Fibroblast of skin of right quadriceps (primary cell): Measurements from ENCODE around the gene NRIP2.

Source experiments
- DNase-seq: peaks from one replicate; pipeline ENCODE4 v3.0.0-alpha.2; 2013

Gene NRIP2

DNA sequence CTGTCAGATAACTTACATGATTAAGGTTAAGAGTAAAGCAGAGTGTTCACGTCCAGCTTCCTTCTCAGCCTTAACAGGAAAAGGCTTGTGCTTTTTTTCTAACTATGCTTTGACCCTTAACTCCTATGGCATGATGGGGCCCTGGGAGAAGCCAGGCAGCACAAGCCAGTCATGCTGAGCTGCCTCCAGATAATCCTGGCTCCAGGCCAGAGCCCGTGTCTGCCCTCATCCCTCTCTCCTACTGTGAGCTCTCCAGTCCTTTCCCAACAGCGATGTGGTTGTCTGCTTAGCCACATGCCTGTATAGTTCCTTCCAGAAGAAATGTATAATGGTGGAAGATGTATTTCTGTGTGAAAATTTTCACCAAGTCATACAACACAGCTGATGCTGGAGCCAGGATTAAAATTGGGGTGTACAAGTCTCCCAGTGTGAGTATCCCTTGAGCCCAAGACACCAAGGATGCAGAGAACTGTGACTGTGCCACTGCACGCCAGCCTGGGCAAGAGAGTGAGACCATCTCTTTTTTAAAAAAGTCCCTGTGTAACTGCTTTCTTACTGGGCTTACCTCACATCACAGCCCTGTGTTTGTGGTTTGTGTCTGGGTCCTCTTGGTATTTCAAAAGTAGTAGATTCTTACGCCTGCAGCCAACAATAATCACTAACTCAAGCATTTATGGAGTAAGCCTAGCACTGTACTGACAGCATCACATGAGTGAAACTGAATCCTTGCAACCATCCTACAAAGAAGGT lies 30.3 kb downstream of the NRIP2 start:
- peak; percentile 35 for DNase-seq

DNA sequence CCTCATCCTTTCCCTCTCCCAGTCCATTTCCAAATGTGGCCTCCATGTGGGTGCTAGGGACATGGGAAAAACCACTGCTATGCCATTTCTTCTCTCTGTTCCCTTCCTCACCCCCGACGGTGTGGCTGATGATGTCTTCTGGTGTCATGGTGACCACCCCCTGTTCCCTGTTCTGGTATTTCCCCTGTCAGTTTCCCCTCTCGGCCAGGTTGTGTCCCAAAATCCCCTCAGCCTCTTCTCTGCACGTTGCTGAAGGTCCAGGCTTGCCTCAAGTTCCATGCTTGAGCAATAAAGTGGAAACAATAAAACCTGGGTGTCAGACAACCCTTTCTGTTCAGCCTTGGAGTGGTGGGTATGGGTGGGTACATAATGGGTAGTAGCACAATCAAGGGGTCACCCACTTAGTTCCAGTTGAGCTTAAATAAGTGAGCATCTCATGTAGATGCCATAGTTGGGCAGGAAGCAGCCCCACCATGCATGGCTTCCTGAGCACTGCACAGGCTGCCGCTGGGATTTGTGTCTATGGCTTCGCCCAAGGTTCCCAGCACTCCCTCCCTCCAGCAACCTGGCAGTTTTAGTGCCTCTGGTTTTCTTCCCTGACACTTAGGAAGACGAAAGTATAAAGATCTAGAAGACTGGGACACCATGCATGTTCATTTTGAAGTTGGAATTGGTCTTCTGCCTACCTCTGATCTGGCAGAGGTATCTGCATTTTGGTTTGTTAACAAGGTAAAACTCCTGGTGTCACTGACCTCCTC lies 31.0 kb downstream of the NRIP2 start:
- no peak for DNase-seq

DNA sequence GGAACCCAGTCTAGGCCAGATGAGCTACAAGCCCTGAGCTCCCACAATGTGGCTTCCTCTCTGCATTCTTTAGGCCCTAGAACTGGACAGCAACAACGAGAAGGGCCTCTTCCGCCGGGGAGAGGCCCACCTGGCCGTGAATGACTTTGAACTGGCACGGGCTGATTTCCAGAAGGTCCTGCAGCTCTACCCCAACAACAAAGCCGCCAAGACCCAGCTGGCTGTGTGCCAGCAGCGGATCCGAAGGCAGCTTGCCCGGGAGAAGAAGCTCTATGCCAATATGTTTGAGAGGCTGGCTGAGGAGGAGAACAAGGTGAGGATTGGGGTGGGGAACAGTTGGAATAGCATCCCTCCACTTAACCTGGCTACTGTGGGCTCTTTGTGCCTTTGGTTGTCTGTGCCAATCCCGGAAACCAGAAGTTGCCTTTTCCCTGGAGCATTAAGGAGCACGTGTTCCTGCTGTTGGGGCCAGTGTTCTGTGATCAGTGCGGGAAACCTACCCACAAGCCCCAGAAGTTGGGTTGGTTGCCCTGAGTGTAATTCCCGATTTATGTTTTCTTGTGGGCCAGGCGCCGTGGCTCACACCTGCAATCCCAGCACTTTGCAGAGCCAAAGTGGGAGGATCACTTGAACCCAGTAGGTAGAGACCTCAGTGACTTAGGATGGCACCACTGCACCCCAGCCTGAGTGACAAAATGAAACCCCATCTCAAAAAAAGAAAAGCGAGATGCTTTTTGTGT lies 33.6 kb downstream of the NRIP2 start:
- no peak for DNase-seq

DNA sequence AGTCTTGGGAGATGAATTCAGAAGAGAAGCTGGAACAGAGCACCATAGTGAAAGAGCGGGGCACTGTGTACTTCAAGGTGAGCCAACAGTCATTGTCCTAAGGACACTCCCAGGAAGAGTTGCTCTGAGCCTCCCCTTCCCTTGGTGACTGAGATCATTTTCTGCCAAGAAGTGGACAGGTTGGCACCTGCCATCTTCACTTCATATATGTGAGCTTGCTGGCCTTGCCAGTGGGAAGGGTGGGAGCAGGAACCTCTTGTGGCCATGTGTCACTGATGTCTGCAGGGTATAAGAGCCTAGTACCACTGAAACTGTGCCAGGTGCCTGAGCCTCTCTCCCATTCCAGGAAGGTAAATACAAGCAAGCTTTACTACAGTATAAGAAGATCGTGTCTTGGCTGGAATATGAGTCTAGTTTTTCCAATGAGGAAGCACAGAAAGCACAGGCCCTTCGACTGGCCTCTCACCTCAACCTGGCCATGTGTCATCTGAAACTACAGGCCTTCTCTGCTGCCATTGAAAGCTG lies 34.7 kb downstream of the NRIP2 start:
- DNase-seq: no peak

DNA sequence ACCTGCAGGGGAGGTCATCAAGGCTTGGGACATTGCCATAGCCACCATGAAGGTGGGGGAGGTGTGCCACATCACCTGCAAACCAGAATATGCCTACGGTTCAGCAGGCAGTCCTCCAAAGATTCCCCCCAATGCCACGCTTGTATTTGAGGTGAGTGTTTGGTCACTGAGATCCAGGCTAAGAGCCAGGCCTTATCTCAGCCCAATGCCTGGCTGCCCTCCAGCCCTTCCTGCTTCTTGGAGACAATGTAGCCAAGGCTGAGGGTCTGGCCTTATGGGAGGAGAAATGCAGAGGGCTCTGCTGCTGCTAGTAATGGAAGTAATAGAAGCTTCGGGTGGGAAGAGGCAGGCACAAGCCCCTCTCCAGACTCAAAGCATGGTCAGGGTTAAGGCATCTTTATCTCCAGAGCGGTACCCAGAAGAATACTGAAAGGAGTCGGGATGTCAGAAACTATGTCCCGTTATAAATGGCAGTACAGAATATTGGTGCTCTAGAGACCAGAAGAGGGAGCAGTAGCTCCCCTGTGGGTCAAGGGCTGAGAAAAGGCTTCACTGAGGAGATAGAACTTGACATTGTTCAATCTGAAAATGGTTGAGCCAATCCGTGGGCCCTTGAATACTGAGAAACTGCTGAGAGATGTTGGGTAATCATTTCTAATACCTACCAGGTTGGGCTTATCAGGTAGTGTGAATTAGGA lies 37.0 kb downstream of the NRIP2 start:
- DNase-seq: no peak

DNA sequence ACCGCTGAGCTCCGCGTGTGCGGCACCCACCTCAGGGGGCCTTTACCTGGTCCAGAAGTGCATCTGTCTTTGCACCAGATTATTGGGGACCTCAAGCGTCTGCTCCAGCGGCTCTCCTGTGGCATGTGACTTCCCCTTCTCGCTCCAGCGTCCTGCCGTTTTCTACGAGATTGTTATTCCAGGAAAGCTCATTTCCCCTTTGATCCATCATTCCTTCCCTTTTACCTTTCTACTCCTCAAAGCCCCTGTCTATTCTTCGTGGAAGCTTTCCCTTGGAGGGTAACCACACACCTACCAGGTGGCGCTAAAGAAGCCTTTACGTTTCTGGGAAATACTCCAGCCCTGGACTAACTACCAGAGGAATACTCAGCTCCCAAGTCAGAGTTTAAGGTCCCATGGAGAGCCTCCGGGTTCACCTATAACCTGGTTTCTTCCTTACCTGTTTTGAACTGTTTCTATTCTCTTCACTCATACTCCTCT lies 38.6 kb downstream of the NRIP2 start:
- no peak for DNase-seq

DNA sequence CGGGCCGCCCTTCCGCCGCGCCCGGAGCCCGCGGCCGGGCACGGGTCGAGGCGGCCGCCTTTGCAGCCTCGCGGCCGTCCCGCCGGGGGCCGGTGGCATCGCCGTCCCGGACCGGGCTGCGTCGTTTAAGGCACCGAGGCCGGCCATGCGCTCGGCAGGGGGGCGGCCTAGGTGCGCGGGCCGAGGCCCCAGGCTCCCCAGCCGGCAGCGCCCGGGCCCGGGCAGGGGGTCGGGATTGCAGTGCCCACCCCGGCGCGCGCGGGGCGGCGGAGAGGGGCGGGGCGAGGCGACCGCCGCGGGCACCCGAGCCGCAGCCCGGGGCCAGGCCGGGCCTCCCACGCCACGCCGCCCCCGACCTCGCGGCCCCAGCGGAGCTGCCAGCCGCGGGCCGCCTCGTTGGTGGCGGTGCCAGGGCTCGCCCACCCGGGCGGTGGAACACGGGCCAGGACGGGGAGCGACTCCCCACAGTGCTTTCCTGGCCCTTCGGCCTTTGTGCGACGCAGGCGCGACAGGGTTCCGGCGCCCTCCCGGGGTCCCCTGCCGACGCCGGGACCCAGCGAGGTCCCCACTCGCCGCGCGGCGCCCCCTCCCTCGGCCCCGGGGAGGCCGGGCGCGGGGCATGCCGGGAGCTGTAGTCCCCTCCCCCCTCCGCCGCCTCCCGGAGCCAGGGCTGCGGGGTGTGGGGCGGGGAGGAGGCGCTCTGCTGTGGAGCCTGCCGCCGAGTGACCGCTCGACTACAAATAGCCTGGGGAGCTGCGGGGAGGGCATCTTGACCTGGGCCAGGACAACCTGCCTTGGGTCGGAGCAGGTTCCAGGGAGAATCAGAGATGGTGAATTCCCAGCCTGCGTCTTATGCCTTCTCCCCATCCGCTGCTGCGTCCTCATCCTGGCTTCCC lies 39.3 kb downstream of the NRIP2 start:
- DNase-seq: peak; percentile 54

DNA sequence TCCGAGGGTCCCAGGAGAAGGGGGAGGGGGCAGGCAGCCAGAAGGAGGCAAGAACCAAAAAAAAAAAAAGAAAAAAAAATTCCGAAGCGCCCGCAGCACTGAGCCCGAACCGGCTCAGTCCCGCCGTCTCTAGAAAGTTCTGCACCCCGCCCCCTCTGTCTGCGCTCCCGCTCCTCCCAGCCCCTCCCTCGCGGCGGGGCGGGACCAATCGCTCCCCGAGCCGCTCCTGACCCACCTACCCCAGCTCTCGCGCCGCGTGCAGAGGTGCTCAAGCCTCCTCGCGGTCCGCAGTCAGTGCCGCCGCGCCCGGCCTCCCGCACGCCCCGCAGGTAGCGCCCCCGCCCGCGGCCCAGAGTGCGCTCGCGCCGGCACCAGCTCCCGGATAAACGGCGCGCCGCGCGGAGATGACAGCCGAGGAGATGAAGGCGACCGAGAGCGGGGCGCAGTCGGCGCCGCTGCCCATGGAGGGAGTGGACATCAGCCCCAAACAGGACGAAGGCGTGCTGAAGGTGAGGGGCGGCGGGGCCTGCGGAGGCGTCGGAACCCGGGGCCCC lies 40.0 kb downstream of the NRIP2 start, which contains the start of gene FKBP4:
FKBP4 (plus strand) TSS at position 235 of the 554 bp plus-strand sequence; CDS start at position 405, 170 bp downstream.
- DNase-seq: peak; percentile 79

DNA sequence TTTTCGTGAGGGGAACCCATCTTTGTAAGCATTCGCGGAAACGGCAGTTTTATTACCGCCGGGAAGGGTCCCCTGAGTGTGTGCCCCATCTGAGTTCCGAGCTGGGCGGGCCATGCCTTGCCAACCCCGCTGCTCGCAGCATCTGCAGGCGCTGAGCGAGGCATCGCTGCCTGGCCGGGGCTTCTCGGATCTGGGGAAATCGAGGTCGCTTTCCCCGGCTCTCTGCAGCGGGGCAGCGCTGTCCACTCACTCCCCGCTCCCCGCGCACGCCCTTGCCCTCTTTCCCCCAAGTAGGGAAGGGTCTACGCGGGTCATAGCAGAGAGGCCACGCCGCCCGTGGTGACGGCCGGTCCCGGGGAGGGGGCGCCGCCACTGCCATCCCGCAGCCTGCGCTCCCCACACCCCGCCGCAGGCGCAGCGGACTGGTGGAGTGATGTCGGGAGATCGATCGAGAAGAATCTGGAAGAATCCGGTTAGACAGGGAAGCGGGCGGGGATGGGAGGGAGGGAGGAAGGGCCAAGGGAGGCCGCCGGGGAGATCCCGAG lies 40.6 kb downstream of the NRIP2 start:
- no peak for DNase-seq

DNA sequence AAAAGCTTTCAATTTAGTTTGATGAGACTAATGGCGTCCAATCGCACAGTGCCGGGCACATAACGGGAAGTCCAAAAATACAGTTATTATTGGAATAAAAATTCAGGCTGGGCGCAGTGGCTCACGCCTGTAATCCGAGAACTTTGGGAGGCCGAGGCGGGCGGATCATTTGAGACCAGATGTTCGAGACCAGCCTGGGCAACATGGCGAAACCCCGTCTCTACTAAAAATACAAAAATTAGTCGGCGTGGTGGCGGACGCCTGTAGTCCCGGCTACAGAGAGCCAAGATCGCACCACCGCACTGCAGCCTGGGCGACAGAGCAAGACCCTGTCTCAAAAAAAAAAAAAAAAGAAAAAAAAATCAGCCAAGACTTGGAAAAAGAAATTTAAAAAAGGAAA lies 41.3 kb downstream of the NRIP2 start:
- DNase-seq: no peak

DNA sequence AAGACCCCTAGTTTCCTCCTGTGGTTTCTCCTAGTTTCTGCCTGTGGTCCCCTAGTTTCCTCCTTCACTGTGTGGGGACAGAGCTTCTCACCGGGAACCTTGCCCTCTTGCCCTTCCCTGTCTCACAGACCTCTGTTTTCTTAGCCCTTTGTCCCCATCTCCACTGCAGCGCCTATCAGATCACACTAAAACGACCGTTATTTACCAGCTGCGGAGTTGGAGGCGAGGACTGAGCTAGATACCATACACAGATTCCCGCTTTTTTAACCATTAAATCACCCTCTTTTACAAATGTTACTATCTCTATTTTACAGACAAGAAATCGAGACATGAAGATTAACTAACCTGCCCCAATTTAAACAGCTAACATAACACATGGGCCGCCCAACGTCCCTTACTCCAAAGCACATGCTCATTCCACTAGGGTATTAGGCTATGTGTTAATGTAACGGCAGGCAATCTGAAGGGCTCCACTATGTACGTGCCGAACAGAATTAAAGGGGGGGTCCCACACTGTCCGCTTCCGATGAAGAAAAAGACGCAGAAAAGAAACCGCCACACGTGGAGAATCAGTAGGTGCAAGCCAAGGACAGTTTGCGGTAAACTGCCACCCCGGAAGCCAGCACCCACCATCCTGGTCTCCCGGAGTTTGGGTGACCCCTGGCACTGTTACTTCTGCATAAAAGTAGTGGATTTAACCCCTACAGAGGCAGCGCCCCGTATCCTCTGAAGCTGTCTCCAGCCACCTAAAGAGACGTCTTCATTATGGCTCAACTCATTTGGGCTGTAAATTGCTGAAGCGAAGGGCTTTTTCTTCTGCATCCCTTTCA lies 41.9 kb downstream of the NRIP2 start:
- DNase-seq: no peak

DNA sequence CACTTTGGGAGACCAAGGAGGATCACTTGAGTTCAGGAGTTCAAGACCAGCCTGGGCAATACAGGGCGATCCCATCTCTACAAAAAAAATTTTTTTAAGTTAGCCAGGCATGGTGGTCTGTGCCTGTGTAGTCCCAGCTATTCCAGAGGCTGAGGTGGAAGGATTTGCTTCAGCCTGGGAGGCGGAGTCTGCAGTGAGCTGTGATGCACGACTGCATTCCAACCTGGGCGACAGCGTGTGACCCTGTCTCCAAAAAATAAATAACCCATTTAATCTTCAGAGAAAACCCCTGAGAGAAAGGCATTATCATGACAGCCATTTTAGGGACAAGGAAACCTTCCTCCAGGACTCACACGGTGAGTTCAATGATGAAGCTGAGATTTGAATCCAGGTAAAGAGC lies 43.7 kb downstream of the NRIP2 start:
- DNase-seq: no peak

DNA sequence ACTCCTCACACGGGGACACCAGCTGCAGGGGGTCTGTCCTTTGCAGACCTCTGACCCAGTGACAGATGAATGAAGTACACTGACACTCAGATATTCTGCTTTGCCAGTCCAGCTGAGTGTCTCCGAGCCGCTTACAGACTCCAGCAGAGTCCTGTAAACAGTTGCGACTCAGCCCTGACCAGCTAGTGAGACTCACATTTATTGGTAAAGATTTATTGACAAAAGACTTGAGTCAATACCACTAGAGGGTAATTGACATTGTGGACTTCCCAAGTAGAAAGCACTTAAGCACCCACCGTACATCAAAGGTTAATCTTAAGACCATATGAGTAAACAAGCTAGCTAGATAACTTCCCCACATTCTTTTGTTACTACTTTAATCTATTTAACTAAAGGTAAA lies 49.8 kb downstream of the NRIP2 start:
- DNase-seq: no peak

DNA sequence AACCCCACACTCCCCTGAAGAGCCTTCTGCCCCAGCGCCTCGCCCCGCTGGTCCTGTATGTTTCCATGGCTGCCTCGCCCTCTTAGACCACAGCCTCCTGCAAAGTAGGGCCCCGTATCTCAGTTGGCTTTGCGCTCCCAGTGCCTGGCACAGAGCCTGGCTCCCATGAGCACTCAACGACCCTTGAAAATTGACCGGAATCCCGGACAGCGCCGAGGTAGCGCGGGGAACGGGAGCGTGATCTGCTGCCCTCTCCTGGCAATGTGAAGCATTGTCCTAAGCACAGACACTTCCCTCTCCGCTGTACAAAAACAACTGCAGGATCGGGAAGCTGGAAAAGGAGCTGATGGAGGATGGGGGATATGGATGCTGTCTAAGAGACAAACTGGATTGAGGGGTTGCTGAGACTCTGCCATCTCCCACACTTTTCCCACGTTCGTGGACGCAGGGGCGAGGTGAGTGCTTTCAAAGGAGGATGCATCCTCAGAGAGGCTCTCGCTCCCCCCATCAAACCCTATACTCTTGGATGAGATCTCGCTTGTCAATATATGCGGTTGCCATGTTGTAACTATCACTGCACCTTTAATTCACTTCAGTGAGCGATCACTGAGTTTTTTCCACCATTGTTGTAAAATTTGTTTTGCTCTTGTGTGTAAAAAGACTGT lies 50.8 kb downstream of the NRIP2 start:
- peak; percentile 44 for DNase-seq

DNA sequence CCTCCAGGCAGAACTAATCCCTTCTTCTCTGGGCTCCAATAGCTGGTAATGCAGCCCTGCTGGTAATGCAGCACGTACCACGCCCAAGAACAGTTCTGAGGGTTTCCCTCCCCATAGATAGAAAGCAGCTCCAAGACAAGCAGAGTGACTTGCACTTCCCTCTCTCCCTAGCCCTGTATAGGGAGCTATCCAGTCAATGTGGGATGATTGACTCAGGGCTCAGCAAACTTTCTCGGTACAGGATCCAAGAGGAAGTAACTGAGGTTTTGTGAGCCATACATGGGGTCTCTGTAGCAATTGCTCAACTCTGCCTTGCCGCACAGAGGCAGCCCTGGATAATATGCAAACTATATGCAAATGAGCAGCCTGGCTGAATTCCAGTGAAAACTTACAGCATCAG lies 55.6 kb downstream of the NRIP2 start:
- DNase-seq: no peak

DNA sequence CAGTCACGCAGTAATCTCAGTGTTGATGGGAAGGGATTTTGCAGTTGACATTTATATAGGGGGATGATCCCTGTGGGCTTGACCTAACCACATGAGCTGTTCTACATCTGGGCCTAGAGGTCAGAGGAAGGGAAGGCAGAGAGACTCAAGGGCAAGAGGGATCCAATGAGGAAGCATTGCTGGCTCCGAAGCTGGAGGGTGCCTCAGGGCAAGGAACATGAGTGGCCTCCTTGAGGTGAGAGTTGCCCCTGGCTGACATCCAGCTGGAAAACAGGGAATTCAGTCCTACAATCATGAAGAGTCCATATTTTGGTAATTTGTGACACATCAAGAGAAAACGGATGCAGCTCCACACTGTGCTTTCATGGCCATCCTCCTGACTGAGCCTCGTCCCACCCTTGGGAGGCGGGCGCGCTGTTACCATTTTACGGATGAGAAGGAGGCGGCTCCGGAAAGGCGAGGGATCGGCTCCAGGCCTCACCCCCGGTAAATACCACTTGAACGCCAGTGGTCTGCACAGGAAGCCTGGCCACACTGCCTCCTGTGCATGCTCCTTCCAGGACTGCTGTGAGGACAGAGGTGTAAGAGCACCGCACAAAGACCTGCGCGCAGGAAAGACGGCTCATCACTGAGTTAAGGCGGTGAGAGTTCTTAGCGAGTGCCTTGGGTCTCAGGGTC lies 58.6 kb downstream of the NRIP2 start:
- DNase-seq: no peak

DNA sequence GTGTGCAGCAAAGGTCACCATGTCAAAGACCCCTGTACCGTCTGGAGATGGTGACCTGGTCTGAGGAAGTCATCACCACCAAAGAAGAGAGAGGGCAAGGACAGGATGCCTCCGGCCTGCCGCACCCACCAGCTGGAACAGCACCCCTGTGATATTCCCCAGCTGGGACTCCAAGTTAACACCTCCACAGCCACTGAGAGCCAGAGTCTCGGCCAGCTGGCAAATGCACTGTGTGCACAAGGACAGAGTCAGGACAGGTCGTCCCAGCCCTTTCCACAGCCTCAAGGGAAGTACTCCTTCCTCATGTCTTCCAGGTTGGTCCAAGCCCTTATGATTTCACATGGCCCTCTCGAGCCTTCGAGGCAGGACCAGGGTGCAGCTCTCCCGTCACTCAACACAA lies 59.4 kb downstream of the NRIP2 start:
- no peak for DNase-seq
